GM13977 (cell line): ENCODE results near the gene SSRP1.

Source experiments
- DNase-seq: peaks from one replicate; pipeline ENCODE4 v3.0.0; 2012; ENCODE audit warnings: low spot score
- in situ Hi-C: fragments of 300-500 bp; cut with MboI; formaldehyde crosslinking; loops from one replicate; pipeline ENCODE4 v1.12.0; 2022; ENCODE audit warnings: low sequenced_read_pairs, low pct_unique_long_range_greater_than_20kb, mixed read lengths, inconsistent platforms; ENCODE audit not compliant: unreplicated experiment
- TF ChIP-seq, protein P1 (sequence below): IDR thresholded peaks from 2 replicates; pipeline ENCODE4 v1.5.1; 2012; ENCODE audit warnings: mild to moderate bottlenecking, control low read depth; ENCODE audit not compliant: insufficient read depth; ENCODE audit errors: extremely low read depth, missing control alignments

SSRP1 gene

DNA sequence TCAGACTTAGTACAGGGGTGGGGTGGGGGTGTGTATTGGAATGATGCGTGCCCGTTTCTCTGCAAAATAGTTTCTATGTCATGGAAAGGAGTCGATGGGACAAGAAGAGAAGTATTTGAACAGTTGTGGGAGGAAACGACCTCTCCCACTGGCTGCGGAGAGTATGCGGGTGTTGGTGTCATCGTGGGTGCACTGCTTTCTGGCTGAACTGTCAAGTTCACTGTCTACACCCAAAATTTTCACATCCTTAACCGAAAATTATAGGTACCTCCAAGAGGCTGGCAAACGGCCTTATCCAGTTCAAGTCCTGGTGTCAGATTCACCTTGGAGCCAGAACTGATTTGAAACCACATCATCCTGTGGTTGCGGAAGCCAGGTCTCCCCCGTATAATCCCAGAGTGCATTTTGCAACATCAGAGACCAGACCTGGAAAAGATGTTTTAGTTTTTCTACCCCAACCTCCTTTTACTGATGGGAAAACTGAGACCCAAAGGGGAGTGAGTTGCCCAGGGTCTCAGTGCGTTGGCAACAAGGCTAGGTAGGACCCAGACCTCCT lies 497 bp upstream of the SSRP1 start:
- in situ Hi-C loops = no loop called here
- no peak for DNase-seq
- TF ChIP-seq, protein P1, sequence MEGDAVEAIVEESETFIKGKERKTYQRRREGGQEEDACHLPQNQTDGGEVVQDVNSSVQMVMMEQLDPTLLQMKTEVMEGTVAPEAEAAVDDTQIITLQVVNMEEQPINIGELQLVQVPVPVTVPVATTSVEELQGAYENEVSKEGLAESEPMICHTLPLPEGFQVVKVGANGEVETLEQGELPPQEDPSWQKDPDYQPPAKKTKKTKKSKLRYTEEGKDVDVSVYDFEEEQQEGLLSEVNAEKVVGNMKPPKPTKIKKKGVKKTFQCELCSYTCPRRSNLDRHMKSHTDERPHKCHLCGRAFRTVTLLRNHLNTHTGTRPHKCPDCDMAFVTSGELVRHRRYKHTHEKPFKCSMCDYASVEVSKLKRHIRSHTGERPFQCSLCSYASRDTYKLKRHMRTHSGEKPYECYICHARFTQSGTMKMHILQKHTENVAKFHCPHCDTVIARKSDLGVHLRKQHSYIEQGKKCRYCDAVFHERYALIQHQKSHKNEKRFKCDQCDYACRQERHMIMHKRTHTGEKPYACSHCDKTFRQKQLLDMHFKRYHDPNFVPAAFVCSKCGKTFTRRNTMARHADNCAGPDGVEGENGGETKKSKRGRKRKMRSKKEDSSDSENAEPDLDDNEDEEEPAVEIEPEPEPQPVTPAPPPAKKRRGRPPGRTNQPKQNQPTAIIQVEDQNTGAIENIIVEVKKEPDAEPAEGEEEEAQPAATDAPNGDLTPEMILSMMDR = no peak

GRCh38 chr11:57335023-57335342 lies 709 bp downstream of the SSRP1 start:
- TF ChIP-seq, protein P1 = no peak

GRCh38 chr11:57332694-57333440 lies 2.8 kb downstream of the SSRP1 start:
- in situ Hi-C loops = no loop called here
- no peak for DNase-seq
- TF ChIP-seq, protein P1 = no peak

More at GRCh38 chr11:57335023-57335342, 709 bp downstream of the SSRP1 start:
- DNase-seq = no peak
- in situ Hi-C loops = no loop called here

DNA sequence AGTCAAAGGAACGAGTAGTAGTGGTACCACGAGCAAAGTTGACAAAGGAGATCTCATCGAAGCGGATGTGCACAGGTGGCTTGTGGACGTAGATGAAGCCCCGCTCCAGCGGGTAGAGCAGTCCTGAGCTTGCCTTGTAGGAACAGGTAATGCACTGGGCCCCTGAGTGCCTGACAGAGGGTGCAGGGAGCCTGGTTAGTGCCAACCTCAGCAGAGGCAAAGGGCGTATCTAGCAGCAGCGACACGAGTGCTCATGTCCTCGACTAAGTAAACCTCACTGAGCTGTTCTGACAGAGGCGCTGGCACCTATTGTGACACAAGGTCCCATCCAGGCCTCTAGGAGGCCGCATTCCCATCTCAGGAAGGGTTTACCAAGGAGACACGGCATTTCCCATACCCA lies 4.0 kb downstream of the SSRP1 start:
- in situ Hi-C loops = no loop called here
- DNase-seq = no peak
- TF ChIP-seq, protein P1 = no peak

GRCh38 chr11:57330029-57330428 lies 5.7 kb downstream of the SSRP1 start:
- in situ Hi-C loops = no loop called here
- TF ChIP-seq, protein P1 = no peak
- DNase-seq = no peak

GRCh38 chr11:57327721-57328120 lies 8.0 kb downstream of the SSRP1 start:
- in situ Hi-C loops = no loop called here
- no peak for DNase-seq
- TF ChIP-seq, protein P1 = no peak

DNA sequence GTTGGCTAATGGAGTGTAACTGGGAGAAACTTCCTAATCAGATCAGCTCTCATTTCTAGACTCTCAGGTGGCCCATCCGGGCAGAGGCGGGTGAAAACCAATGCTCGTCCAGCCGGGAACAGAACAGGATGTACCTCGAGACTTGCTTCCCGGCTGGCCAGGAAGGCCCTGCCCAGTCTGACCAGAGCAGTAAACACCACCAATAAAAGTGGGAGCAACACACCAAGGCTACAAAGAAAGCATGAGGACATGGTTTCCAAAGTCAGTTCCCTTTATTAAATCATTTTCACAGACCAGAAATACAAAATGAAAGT lies 10.0 kb downstream of the SSRP1 start:
- TF ChIP-seq, protein P1 = no peak
- in situ Hi-C loops = no loop called here
- no peak for DNase-seq
